ENCODE measurements around the gene ACOT13. TPM values are rescaled to one million over a fixed set of nuclear protein-coding genes. Genes with fewer than 3 reads are reported as not detected.

The ACOT13 gene
- total RNA-seq, 1 experiment from 2014 or later = 31.4 TPM

DNA sequence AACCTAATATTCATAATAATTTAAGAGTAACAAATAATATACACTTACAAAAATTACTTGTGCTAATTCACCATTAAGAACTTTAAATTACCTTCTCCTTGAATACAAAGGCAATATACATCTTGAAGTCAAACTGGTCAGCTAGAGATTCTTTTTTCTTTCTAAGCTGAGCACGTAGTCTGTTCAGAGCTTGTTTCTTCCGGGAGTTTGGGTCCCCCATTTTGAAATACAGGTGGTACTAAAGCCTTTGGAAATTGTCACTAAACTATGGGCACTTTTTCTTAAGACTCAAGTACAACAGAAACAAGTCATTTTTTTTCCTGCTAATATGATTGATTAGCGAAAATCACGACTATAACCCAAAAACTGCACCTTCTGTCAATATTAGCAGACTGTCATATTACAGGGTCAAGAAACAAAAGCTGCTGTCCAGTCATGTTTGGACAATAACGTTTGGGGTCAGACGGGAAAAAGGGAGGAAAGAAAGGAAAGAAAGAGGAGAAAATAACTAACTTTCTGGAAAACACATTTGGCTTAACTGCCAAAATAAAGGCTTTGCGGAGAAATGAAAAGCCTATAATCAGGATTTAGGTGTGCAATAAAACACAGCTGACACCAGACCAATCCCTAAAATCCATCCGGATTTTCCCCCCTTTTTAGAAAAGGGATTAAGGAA lies 51.7 kb downstream of the ACOT13 start:
- Mint-ChIP-seq H3K4me1 (ENCODE audit: insufficient read depth, unreplicated experiment) (peaks cover 19% of the 10 kb centered on the region), H3K4me3 (ENCODE audit: unreplicated experiment) (peak overlapping the region; percentile 82), H3K27me3 (ENCODE audit: insufficient read depth, unreplicated experiment) (no peaks in the 10 kb centered on the region), H3K36me3 (ENCODE audit: insufficient read depth, unreplicated experiment) (peaks cover 82% of the 10 kb centered on the region), H3K27ac (ENCODE audit: low read depth, unreplicated experiment) (peak overlapping the region; percentile 100), H3K9me3 (ENCODE audit: unreplicated experiment) (no peaks in the 10 kb centered on the region)
- ChIA-PET POLR2A (interaction anchor here (0.6 to 4.3 kb wide), 22 partner anchors 11 to 595 kb away, joined by 3 to 64 read pairs (median 4); partner anchors contain the start of gene GMNN), CTCF (interaction anchor here (1.0 to 2.7 kb wide), 4 partner anchors 25 to 308 kb away, joined by 3 to 12 read pairs (median 4); no protein-coding TSS in a partner anchor)
- intact Hi-C loops (cut with micrococcal nuclease) = loop anchor here (1.0 kb wide), 1 partner anchor 48 kb away; no protein-coding TSS in a partner anchor
- TF ChIP-seq, protein P1, sequence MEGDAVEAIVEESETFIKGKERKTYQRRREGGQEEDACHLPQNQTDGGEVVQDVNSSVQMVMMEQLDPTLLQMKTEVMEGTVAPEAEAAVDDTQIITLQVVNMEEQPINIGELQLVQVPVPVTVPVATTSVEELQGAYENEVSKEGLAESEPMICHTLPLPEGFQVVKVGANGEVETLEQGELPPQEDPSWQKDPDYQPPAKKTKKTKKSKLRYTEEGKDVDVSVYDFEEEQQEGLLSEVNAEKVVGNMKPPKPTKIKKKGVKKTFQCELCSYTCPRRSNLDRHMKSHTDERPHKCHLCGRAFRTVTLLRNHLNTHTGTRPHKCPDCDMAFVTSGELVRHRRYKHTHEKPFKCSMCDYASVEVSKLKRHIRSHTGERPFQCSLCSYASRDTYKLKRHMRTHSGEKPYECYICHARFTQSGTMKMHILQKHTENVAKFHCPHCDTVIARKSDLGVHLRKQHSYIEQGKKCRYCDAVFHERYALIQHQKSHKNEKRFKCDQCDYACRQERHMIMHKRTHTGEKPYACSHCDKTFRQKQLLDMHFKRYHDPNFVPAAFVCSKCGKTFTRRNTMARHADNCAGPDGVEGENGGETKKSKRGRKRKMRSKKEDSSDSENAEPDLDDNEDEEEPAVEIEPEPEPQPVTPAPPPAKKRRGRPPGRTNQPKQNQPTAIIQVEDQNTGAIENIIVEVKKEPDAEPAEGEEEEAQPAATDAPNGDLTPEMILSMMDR (IDR thresholded peaks at IDR 0.05; ENCODE audit: unreplicated experiment) = no peak
- DNase-seq (ENCODE audit: unreplicated experiment) = peak; percentile 13
- no TSS peak for BruUV-seq (replicated peaks)

GRCh38 chr6:24719125-24719971 lies 52.5 kb downstream of the ACOT13 start, which contains the start of gene C6orf62:
TSS of gene C6orf62 (minus strand) at chr6:24719154. CDS start at chr6:24718668, 486 bp downstream.
- TF ChIP-seq, protein P1 (IDR thresholded peaks at IDR 0.05; ENCODE audit: unreplicated experiment) = no peak
- Mint-ChIP-seq H3K9me3 (ENCODE audit: unreplicated experiment) (no peaks in the 10 kb centered on the region), H3K4me1 (ENCODE audit: insufficient read depth, unreplicated experiment) (peaks cover 13% of the 10 kb centered on the region), H3K27ac (ENCODE audit: low read depth, unreplicated experiment) (peak within 1 kb of the TSS; percentile 100), H3K27me3 (ENCODE audit: insufficient read depth, unreplicated experiment) (no peaks in the 10 kb centered on the region), H3K4me3 (ENCODE audit: unreplicated experiment) (peak within 1 kb of the TSS; percentile 82), H3K36me3 (ENCODE audit: insufficient read depth, unreplicated experiment) (peaks cover 74% of the 10 kb centered on the region)
- CTCF ChIA-PET = interaction anchor here (1.0 to 2.7 kb wide), 3 partner anchors 24 to 307 kb away, joined by 3 to 12 read pairs (median 5); no protein-coding TSS in a partner anchor
- peak; percentile 68 for DNase-seq (ENCODE audit: unreplicated experiment)
- intact Hi-C loops (cut with micrococcal nuclease) = loop anchor here (1.0 kb wide), 1 partner anchor 47 kb away; no protein-coding TSS in a partner anchor
- POLR2A ChIA-PET = interaction anchor here (0.6 to 4.3 kb wide), 19 partner anchors 12 to 594 kb away, joined by 3 to 64 read pairs (median 6); partner anchors contain the start of gene GMNN
- BruUV-seq (replicated peaks) = no TSS peak

GRCh38 chr6:24720131-24720603 lies 53.3 kb downstream of the ACOT13 start:
- peak; percentile 54 for DNase-seq (ENCODE audit: unreplicated experiment)
- TF ChIP-seq, protein P1 (IDR thresholded peaks at IDR 0.05; ENCODE audit: unreplicated experiment) = no peak
- Mint-ChIP-seq H3K36me3 (ENCODE audit: insufficient read depth, unreplicated experiment) (peaks cover 66% of the 10 kb centered on the region), H3K27me3 (ENCODE audit: insufficient read depth, unreplicated experiment) (no peaks in the 10 kb centered on the region), H3K4me3 (ENCODE audit: unreplicated experiment) (peak overlapping the region; percentile 82), H3K27ac (ENCODE audit: low read depth, unreplicated experiment) (peak overlapping the region; percentile 100), H3K9me3 (ENCODE audit: unreplicated experiment) (no peaks in the 10 kb centered on the region), H3K4me1 (ENCODE audit: insufficient read depth, unreplicated experiment) (peaks cover 8% of the 10 kb centered on the region)
- ChIA-PET CTCF (no interaction called here), POLR2A (interaction anchor here (0.7 to 4.3 kb wide), 6 partner anchors 13 to 298 kb away, joined by 3 to 64 read pairs (median 26); partner anchors contain the start of gene GMNN)
- BruUV-seq (replicated peaks) = TSS peak; percentile 58
- intact Hi-C loops (cut with micrococcal nuclease) = loop anchor here (2.0 kb wide), 2 partner anchors 55 to 299 kb away; partner anchors contain the start of gene GMNN

Measured in MCF 10A (cell line).